Upper lobe of left lung (tissue), 6 donors: ENCODE measurements around the gene DBH. TPM values are rescaled to one million over a fixed set of nuclear protein-coding genes. Genes with fewer than 3 reads are reported as not detected.

Source experiments
- ATAC-seq, 2 donors: fragments of 200-7000 bp; cut with Tn5 transposase; one replicate each; pipeline ENCODE4 v1.9.1; 2022; ENCODE audit warnings: mild to moderate bottlenecking in 2 of 2, moderate library complexity in 2 of 2; ENCODE audit not compliant: low FRiP score in 2 of 2
- DNase-seq, 2 donors: peaks; one replicate each; pipeline ENCODE4 v3.0.0-alpha.2; 2019 to 2020
- H3K27ac ChIP-seq, 4 donors: fragments of 200-600 bp; sonication (generic); one replicate each; pipeline ENCODE4 v1.5.1; 2016 to 2019
- H3K27me3 ChIP-seq, 4 donors: fragments of 200-600 bp; sonication (generic); one replicate each; pipeline ENCODE4 v1.5.1; 2017 to 2019
- H3K36me3 ChIP-seq, 4 donors: fragments of 200-600 bp; sonication (generic); one replicate each; pipeline ENCODE4 v1.5.1; 2016 to 2019
- H3K4me1 ChIP-seq, 4 donors: fragments of 200-600 bp; sonication (generic); one replicate each; pipeline ENCODE4 v1.5.1; 2018 to 2019
- H3K4me3 ChIP-seq, 4 donors: fragments of 200-600 bp; sonication (generic); one replicate each; pipeline ENCODE4 v1.5.1; 2017 to 2019; ENCODE audit warnings: mild to moderate bottlenecking in 2 of 4, moderate library complexity in 1 of 4
- H3K9me3 ChIP-seq, 4 donors: fragments of 200-600 bp; sonication (generic); one replicate each; pipeline ENCODE4 v1.5.1; 2018 to 2019
- EP300 ChIP-seq, 4 donors: sonication (generic); formaldehyde crosslinking; IDR thresholded peaks; one replicate each; pipeline ENCODE4 v1.5.1; 2017; ENCODE audit warnings: antibody characterized with exemption in 4 of 4, control low read depth in 2 of 4
- POLR2A ChIP-seq, 4 donors: fragments of 450-650 bp; IDR thresholded peaks; one replicate each; pipeline ENCODE4 v1.5.1; 2016 to 2017; ENCODE audit warnings: antibody characterized with exemption in 4 of 4, mild to moderate bottlenecking in 2 of 4
- POLR2AphosphoS5 ChIP-seq, 2 donors: sonication (generic); formaldehyde crosslinking; IDR thresholded peaks; one replicate each; pipeline ENCODE4 v1.5.1; 2017; ENCODE audit warnings: antibody characterized with exemption in 2 of 2
- WGBS, 2 donors: methylation state at CpG; one replicate each; pipeline ENCODE4 v1.1.5; 2017 to 2018; 5-methylcytosine and 5-hydroxymethylcytosine counted together
- total RNA-seq, 6 donors: library from RNA; depleted of rRNA in 4 of 6; stranded (reverse); fragments of >200 nt in 4 of 6; gene quantifications; one replicate each; pipeline versions ENCODE4 v1.1.0 to v1.2.1, GENCODE V29; 2016 to 2021
- TF ChIP-seq, protein P1 (sequence below), 6 experiments: fragments of 450-650 bp in 4 of 6; fragments of 200-600 bp in 2 of 6; sonication (generic) in 2 of 6; IDR thresholded peaks; one replicate each; pipeline ENCODE4 v1.5.1; 2016 to 2019; ENCODE audit warnings: antibody characterized with exemption in 6 of 6
- donor health status: DM: no; HTN: no; CAD: no; lungs with moderate emphysema.
- donor health status: DM: no; HTN: yes; CAD: no; lungs with severe emphysema.

Gene DBH
- total RNA-seq, 6 donors from 2014 or later, result 0.27 TPM; not detected in 5

DNA sequence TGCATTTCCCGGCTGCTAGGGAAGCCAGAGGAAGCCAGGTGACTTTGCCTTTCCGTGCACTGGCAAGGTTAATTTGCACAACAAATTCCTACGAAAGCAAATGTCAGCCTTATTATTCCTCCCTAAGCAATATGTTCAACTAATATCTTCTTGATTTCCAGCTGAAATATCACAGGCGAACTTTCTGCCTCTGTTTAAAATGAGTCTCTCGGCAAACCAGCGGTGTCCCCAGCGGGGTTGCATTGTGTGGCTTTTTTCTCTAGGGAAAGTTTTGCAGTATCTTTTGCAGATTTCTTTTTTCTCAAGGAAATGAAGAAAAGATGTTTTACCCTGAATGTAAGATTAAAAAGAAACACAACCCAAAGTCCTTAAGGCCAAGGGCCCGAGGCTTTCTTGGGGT is 1.9 kb downstream of the DBH start:
- 74 to 80% methylated on average over 8 of the region's 8 CpGs for WGBS, 2 donors
- H3K27me3 ChIP-seq, result no peaks in the 10 kb centered on the region
- no peaks in the 10 kb centered on the region for H3K9me3 ChIP-seq
- H3K36me3 ChIP-seq, result no peaks in the 10 kb centered on the region
- no peak for ATAC-seq
- H3K27ac ChIP-seq, result no peak overlapping the region
- DNase-seq, result no peak
- TF ChIP-seq, protein P1, sequence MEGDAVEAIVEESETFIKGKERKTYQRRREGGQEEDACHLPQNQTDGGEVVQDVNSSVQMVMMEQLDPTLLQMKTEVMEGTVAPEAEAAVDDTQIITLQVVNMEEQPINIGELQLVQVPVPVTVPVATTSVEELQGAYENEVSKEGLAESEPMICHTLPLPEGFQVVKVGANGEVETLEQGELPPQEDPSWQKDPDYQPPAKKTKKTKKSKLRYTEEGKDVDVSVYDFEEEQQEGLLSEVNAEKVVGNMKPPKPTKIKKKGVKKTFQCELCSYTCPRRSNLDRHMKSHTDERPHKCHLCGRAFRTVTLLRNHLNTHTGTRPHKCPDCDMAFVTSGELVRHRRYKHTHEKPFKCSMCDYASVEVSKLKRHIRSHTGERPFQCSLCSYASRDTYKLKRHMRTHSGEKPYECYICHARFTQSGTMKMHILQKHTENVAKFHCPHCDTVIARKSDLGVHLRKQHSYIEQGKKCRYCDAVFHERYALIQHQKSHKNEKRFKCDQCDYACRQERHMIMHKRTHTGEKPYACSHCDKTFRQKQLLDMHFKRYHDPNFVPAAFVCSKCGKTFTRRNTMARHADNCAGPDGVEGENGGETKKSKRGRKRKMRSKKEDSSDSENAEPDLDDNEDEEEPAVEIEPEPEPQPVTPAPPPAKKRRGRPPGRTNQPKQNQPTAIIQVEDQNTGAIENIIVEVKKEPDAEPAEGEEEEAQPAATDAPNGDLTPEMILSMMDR (IDR thresholded peaks at IDR 0.05), result no peak
- no peak for TF ChIP-seq POLR2AphosphoS5 (IDR thresholded peaks at IDR 0.05)
- TF ChIP-seq POLR2A (IDR thresholded peaks at IDR 0.05), result no peak
- TF ChIP-seq EP300 (IDR thresholded peaks at IDR 0.05), result no peak
- peaks cover 0 to 14% (median 9%) of the 10 kb centered on the region in 4 donors for H3K4me1 ChIP-seq
- H3K4me3 ChIP-seq, result no peak overlapping the region

DNA sequence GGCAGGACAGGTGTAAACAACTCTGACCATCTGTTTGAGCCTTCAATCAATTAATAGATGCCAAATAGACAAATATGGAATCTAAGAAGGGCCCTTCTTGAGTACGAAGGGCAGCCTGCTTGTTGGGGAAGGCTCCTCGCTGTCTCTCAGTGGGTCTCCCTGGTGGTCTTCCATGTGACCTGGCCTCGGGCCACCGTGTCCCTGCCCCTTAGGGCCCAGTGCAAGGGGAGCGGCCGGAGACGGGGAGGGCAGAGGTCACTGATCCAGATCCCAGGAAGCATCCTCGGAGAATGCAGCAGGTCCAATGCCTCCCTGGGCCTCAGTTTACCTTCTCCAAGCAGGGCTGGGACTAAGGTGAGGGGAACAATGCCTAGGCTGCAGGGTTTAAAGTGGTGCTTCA is 2.5 kb downstream of the DBH start:
- Histone ChIP-seq H3K27me3 (no peaks in the 10 kb centered on the region), H3K4me3 (no peak overlapping the region), H3K9me3 (no peaks in the 10 kb centered on the region), H3K4me1 (peaks cover 0 to 13% (median 7%) of the 10 kb centered on the region in 4 donors), H3K36me3 (no peaks in the 10 kb centered on the region), H3K27ac (no peak overlapping the region)
- no peak for TF ChIP-seq POLR2A (IDR thresholded peaks at IDR 0.05)
- no peak for TF ChIP-seq POLR2AphosphoS5 (IDR thresholded peaks at IDR 0.05)
- TF ChIP-seq, protein P1 (IDR thresholded peaks at IDR 0.05), result no peak
- TF ChIP-seq EP300 (IDR thresholded peaks at IDR 0.05), result no peak
- DNase-seq, result no peak
- no peak for ATAC-seq
- 61 to 87% methylated on average over 6 to 8 of the region's 8 CpGs for WGBS, 2 donors

DNA sequence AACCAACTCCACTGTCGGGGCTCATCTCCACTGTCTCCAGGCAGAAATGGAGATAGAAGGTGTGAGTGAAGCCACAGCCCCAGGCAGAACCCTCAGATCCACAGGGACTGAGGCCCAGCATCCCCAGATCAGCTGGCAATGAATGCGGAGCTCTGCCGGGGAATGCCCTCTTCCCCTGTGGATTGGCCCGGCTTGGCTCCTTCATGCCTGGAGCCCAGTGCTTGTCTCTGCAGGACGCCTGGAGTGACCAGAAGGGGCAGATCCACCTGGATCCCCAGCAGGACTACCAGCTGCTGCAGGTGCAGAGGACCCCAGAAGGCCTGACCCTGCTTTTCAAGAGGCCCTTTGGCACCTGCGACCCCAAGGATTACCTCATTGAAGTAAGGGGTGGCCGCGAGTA is 3.5 kb downstream of the DBH start:
- no peak overlapping the region for H3K27ac ChIP-seq
- TF ChIP-seq POLR2A (IDR thresholded peaks at IDR 0.05), result no peak
- TF ChIP-seq POLR2AphosphoS5 (IDR thresholded peaks at IDR 0.05), result no peak
- H3K27me3 ChIP-seq, result no peaks in the 10 kb centered on the region
- H3K4me3 ChIP-seq, result no peak overlapping the region
- H3K36me3 ChIP-seq, result no peaks in the 10 kb centered on the region
- no peak for ATAC-seq
- peaks cover 0 to 4% (median 0%) of the 10 kb centered on the region in 4 donors for H3K4me1 ChIP-seq
- no peaks in the 10 kb centered on the region for H3K9me3 ChIP-seq
- WGBS, 2 donors, result 90% methylated on average over 8 of the region's 8 CpGs; no CpG with 5 or more reads in 1 of the 2 donors
- no peak for DNase-seq

DNA sequence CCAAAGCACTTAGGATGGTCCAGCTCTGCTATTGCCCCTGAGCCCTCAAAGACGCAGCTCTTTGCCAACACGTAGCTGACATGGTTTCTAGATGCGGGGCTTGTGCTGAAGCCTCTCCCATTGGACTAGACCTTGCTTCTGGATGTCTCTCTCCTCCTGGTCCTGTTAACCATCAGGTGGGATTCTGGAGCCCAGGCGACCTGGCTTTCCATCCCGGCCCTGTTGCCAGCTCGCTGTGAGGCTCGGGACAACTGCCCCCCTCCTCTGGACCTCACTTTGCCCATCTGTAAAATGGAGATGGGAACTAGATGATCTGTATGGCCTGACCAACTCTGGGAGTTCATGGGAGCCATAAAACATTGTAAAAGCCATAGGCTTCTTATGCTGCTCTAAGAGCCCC is 4.0 kb downstream of the DBH start:
- DNase-seq, result no peak
- Histone ChIP-seq H3K9me3 (no peaks in the 10 kb centered on the region), H3K4me1 (no peaks in the 10 kb centered on the region), H3K4me3 (no peak overlapping the region), H3K27ac (no peak overlapping the region), H3K36me3 (no peaks in the 10 kb centered on the region), H3K27me3 (no peaks in the 10 kb centered on the region)
- TF ChIP-seq POLR2AphosphoS5 (IDR thresholded peaks at IDR 0.05) (no peak), EP300 (IDR thresholded peaks at IDR 0.05) (no peak), POLR2A (IDR thresholded peaks at IDR 0.05) (no peak)
- TF ChIP-seq, protein P1 (IDR thresholded peaks at IDR 0.05), result no peak
- WGBS, 2 donors, result 81 to 95% methylated on average over 6 to 7 of the region's 7 CpGs
- no peak for ATAC-seq

DNA sequence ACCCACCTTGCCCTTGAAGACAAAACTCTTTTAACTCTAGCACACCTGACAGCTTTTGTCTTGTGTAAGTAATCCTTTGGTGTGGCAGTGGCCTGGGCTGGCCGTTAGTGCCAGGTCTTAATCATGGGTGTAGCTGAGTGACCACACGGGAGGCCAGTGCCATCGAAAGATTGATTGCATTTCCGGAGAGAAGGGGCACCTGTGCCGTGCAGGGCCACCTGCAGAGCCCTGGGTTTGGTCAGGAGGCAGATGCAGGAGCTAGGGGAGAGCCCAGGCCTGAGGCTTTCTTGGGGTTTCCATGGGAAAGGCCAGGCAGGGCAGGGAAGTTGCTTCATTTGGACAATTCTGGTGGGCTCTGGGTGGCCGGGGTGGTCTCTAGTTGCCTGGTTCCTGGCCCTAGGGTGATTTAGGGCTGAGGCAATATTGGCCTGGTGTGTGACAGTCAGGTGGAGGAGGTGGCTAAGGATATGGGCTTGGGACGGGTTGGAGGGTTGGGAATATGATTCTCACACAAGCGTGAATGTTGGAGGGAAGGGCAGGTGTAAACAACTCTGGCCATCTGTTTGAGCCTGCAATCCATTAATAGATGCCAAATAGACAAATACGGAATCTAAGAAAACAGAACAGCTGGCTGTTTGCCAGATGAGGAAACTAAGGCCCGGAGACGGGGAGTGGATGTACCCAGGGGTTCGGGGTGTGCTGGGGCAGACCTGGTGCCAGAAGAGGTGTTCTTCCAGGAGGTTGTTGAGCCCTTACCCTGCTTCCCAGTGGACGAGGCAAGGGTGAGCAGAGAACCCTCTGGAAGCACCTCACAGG is 4.6 kb downstream of the DBH start:
- Histone ChIP-seq H3K9me3 (no peaks in the 10 kb centered on the region), H3K36me3 (no peaks in the 10 kb centered on the region), H3K27ac (no peak overlapping the region), H3K27me3 (no peaks in the 10 kb centered on the region), H3K4me3 (no peak overlapping the region), H3K4me1 (no peaks in the 10 kb centered on the region)
- ATAC-seq, result no peak
- WGBS, 2 donors, result 79 to 90% methylated on average over 12 to 13 of the region's 13 CpGs
- TF ChIP-seq, protein P1 (IDR thresholded peaks at IDR 0.05), result no peak
- TF ChIP-seq EP300 (IDR thresholded peaks at IDR 0.05), result no peak
- TF ChIP-seq POLR2A (IDR thresholded peaks at IDR 0.05), result no peak
- TF ChIP-seq POLR2AphosphoS5 (IDR thresholded peaks at IDR 0.05), result no peak
- DNase-seq, result no peak
